Fibroblast of peridontal ligament (primary cell): ENCODE data around the gene SUFU.
A peak's percentile ranks its signal among the peaks of the same experiment; 100 is the strongest.

ENCODE experiments used
- DNase-seq: peaks from one replicate; pipeline ENCODE4 v3.0.0-alpha.2; 2010; ENCODE audit errors: extremely low read depth

Gene SUFU

GRCh38 chr10:102595897-102596296 is 92.1 kb downstream of the SUFU start:
- no peak for DNase-seq

- DNase-seq: peak; percentile 50
Measured at GRCh38 chr10:102596506-102596971, 92.8 kb downstream of the SUFU start.

- DNase-seq: no peak
Measured at GRCh38 chr10:102597131-102597991, 93.6 kb downstream of the SUFU start.

- DNase-seq: no peak
Measured at GRCh38 chr10:102598243-102598642, 94.5 kb downstream of the SUFU start.

GRCh38 chr10:102599565-102600327 is 96.0 kb downstream of the SUFU start:
- no peak for DNase-seq

GRCh38 chr10:102600816-102601215 is 97.0 kb downstream of the SUFU start:
- no peak for DNase-seq

- DNase-seq: no peak
Measured at GRCh38 chr10:102601639-102602038, 97.9 kb downstream of the SUFU start.

- DNase-seq: peak; percentile 73
Measured at GRCh38 chr10:102602272-102603045, 98.7 kb downstream of the SUFU start.

GRCh38 chr10:102603946-102604345 is 100.2 kb downstream of the SUFU start:
- DNase-seq: no peak

GRCh38 chr10:102604439-102604841 is 100.7 kb downstream of the SUFU start:
- no peak for DNase-seq

GRCh38 chr10:102605712-102606111 is 101.9 kb downstream of the SUFU start:
- no peak for DNase-seq

GRCh38 chr10:102608487-102608886 is 104.7 kb downstream of the SUFU start:
- no peak for DNase-seq

GRCh38 chr10:102610441-102610887 is 106.7 kb downstream of the SUFU start:
- no peak for DNase-seq

GRCh38 chr10:102611514-102612087 is 107.8 kb downstream of the SUFU start:
- no peak for DNase-seq

- DNase-seq: no peak
Measured at GRCh38 chr10:102612964-102613275, 109.1 kb downstream of the SUFU start.

- no peak for DNase-seq
Measured at GRCh38 chr10:102613286-102613685, 109.5 kb downstream of the SUFU start.

GRCh38 chr10:102613785-102614184 is 110.0 kb downstream of the SUFU start:
- DNase-seq: no peak

GRCh38 chr10:102614888-102615287 is 111.1 kb downstream of the SUFU start:
- no peak for DNase-seq

- no peak for DNase-seq
Measured at GRCh38 chr10:102615361-102615760, 111.6 kb downstream of the SUFU start.

GRCh38 chr10:102616066-102616770 is 112.4 kb downstream of the SUFU start:
- DNase-seq: peak; percentile 31

- no peak for DNase-seq
Measured at GRCh38 chr10:102617041-102617440, 113.3 kb downstream of the SUFU start.
